Measurements from ENCODE around the gene SERPINI2.

SERPINI2 gene

GRCh38 chr3:167397826-167398225, 76.0 kb downstream of the SERPINI2 start:
- H3K27ac ChIP-seq, result no peak overlapping the region
- TF ChIP-seq ZFX (IDR thresholded peaks at IDR 0.05; ENCODE audit: borderline replicate concordance), result no peak
- TF ChIP-seq CTCF (IDR thresholded peaks at IDR 0.05), result no peak

GRCh38 chr3:167396075-167396474, 77.8 kb downstream of the SERPINI2 start:
- H3K27ac ChIP-seq, result no peak overlapping the region
- TF ChIP-seq CTCF (IDR thresholded peaks at IDR 0.05), result no peak
- TF ChIP-seq ZFX (IDR thresholded peaks at IDR 0.05; ENCODE audit: borderline replicate concordance), result no peak

GRCh38 chr3:167394003-167394402, 79.8 kb downstream of the SERPINI2 start:
- no peak overlapping the region for H3K27ac ChIP-seq
- TF ChIP-seq ZFX (IDR thresholded peaks at IDR 0.05; ENCODE audit: borderline replicate concordance) (no peak), CTCF (IDR thresholded peaks at IDR 0.05) (0 out of 2 replicates have a peak, but pooled peaks have one; percentile 11)

Data from 22Rv1 (cell line).